ENCODE data around the gene PRKN.

GRCh38 chr6:161438430-161439030 is 1289.0 kb downstream of the PRKN start:
- TF ChIP-seq EZH2 (IDR thresholded peaks at IDR 0.05; ENCODE audit: low read depth) = no peak
- TF ChIP-seq CTCF (conservative IDR thresholded peaks at IDR 0.05) = no peak
